HCT116 (cell line): ENCODE measurements around the gene REEP6. TPM values are rescaled to one million over a fixed set of nuclear protein-coding genes. Genes with fewer than 3 reads are reported as not detected.

Source experiments
- ATAC-seq: fragments of 200-7000 bp; cut with Tn5 transposase; 2 replicates; pipeline ENCODE4 v1.9.1; 2020; ENCODE audit warnings: mild to moderate bottlenecking, moderate library complexity
- BruUV-seq: library from RNA; stranded (reverse); fragments of 400-500 nt; replicated peaks from 2 replicates; lab custom pipeline; 2021; lab: Mats Ljungman, UMichigan
- CTCF ChIA-PET: fragments of 300-600 bp; sonication (Branson Sonifier 250); formaldehyde crosslinking; loops from one replicate; lab custom pipeline; 2021; ENCODE audit warnings: antibody characterized with exemption; lab: Charles Lee
- POLR2A ChIA-PET: fragments of 300-600, 350-600 bp; sonication (Branson Sonifier 250); formaldehyde crosslinking; loops from one replicate; lab custom pipeline; 2021; ENCODE audit warnings: antibody characterized with exemption; lab: Charles Lee
- RAD21 ChIA-PET, 2 experiments: fragments of 300-600 bp; sonication (Branson Sonifier 250); formaldehyde crosslinking; loops; one replicate each; lab custom pipeline; 2023; ENCODE audit warnings: low total read pairs in 2 of 2; ENCODE audit not compliant: uncharacterized antibody in 2 of 2, unreplicated experiment in 2 of 2, low non-redundant PET in 1 of 2; lab: Charles Lee
- DNase-seq: peaks from one replicate; pipeline ENCODE4 v3.0.0-alpha.2; 2010; ENCODE audit warnings: low read depth, low spot score
- H2AFZ ChIP-seq: fragments of 200-600 bp; shearing (Covaris generic), sonication (generic); 2 replicates; pipeline ENCODE4 v1.6.1; 2017; ENCODE audit warnings: low read depth, mixed run types, mixed read lengths, antibody characterized with exemption, low read length; ENCODE audit not compliant: poor library complexity, severe bottlenecking
- H3K27ac ChIP-seq: 2 replicates; pipeline ENCODE4 v1.5.1; 2012; ENCODE audit warnings: low read depth, low read length
- H3K27me3 ChIP-seq: fragments of 200-600 bp; sonication (generic); 2 replicates; pipeline ENCODE4 v1.6.1; 2016; ENCODE audit warnings: mixed run types, low read length, mixed read lengths; ENCODE audit not compliant: insufficient read depth
- H3K36me3 ChIP-seq, 2 experiments: fragments of 200-500 bp in 1 of 2; fragments of 200-600 bp in 1 of 2; sonication (Bioruptor generic) in 1 of 2; sonication (generic) in 1 of 2; 2 replicates each; pipeline versions ENCODE4 v1.5.1 to v1.6.1; 2014 to 2016; ENCODE audit warnings: low read length in 2 of 2, inconsistent platforms in 1 of 2, mixed read lengths in 1 of 2, mixed run types in 1 of 2; ENCODE audit not compliant: insufficient read depth in 2 of 2, control insufficient read depth in 1 of 2
- H3K4me1 ChIP-seq, 2 experiments: fragments of 200-600 bp in 1 of 2; sonication (generic) in 1 of 2; 2 replicates each; pipeline versions ENCODE4 v1.5.1 to v1.6.1; 2012 to 2017; ENCODE audit warnings: low read length in 2 of 2, inconsistent platforms in 1 of 2, mild to moderate bottlenecking in 1 of 2, mixed read lengths in 1 of 2, mixed run types in 1 of 2, moderate library complexity in 1 of 2; ENCODE audit not compliant: insufficient read depth in 2 of 2, control insufficient read depth in 1 of 2
- H3K4me2 ChIP-seq: fragments of 200-600 bp; sonication (generic); 2 replicates; pipeline ENCODE4 v1.6.1; 2017; ENCODE audit warnings: mixed run types, low read length, mixed read lengths
- H3K4me3 ChIP-seq, 2 experiments: fragments of 200-600 bp in 1 of 2; sonication (generic) in 1 of 2; replicated peaks in 1 of 2; 2 replicates each; pipeline ENCODE4 v1.5.1; 2011 to 2016; ENCODE audit warnings: low read length in 2 of 2, control low read depth in 1 of 2, low read depth in 1 of 2, mild to moderate bottlenecking in 1 of 2, mixed read lengths in 1 of 2, mixed run types in 1 of 2
- H3K79me2 ChIP-seq: fragments of 200-600 bp; sonication (generic); 2 replicates; pipeline ENCODE4 v1.6.1; 2017; ENCODE audit warnings: mild to moderate bottlenecking, mixed run types, low read length, moderate library complexity, mixed read lengths; ENCODE audit not compliant: insufficient read depth
- H3K9ac ChIP-seq: fragments of 200-600 bp; sonication (generic); 2 replicates; pipeline ENCODE4 v1.6.1; 2016; ENCODE audit warnings: low read length, mixed read lengths
- H3K9me2 ChIP-seq: fragments of 200-600 bp; sonication (generic), shearing (Covaris generic); 2 replicates; pipeline ENCODE4 v1.6.1; 2017; ENCODE audit warnings: mixed run types, mild to moderate bottlenecking, moderate library complexity; ENCODE audit not compliant: insufficient read depth
- H3K9me3 ChIP-seq, 2 experiments: fragments of 200-500 bp in 1 of 2; fragments of 200-600 bp in 1 of 2; sonication (Bioruptor generic) in 1 of 2; sonication (generic) in 1 of 2; 2 replicates each; pipeline ENCODE4 v1.6.1; 2014 to 2017; ENCODE audit warnings: low read length in 2 of 2, mixed read lengths in 2 of 2, inconsistent platforms in 1 of 2, low read depth in 1 of 2, mild to moderate bottlenecking in 1 of 2, mixed run types in 1 of 2, moderate library complexity in 1 of 2; ENCODE audit not compliant: control insufficient read depth in 1 of 2, insufficient read depth in 1 of 2
- H4K20me1 ChIP-seq: fragments of 200-600 bp; sonication (generic), shearing (Covaris generic); 2 replicates; pipeline ENCODE4 v1.6.1; 2017; ENCODE audit warnings: mixed run types, mild to moderate bottlenecking, moderate library complexity; ENCODE audit not compliant: insufficient read depth
- CBX3 ChIP-seq: IDR thresholded peaks from 2 replicates; pipeline ENCODE4 v1.6.1; 2012; ENCODE audit warnings: low read depth
- CTCF ChIP-seq, 3 experiments: fragments of 200-600 bp in 1 of 3; sonication (generic) in 1 of 3; IDR thresholded peaks in 2 of 3; conservative IDR thresholded peaks in 1 of 3; 2 replicates each; pipeline ENCODE4 v1.5.1; 2012 to 2017; ENCODE audit warnings: low read depth in 2 of 3, low read length in 2 of 3, antibody characterized with exemption in 1 of 3, borderline replicate concordance in 1 of 3, control low read depth in 1 of 3, mild to moderate bottlenecking in 1 of 3, mixed read lengths in 1 of 3, mixed run types in 1 of 3, moderate library complexity in 1 of 3; ENCODE audit not compliant: insufficient read depth in 1 of 3
- ELF1 ChIP-seq: IDR thresholded peaks from 2 replicates; pipeline ENCODE4 v1.6.1; 2012; ENCODE audit warnings: low read depth, borderline replicate concordance
- EZH2 ChIP-seq: fragments of 200-600 bp; sonication (generic); IDR thresholded peaks from 2 replicates; pipeline ENCODE4 v1.6.1; 2017; ENCODE audit warnings: antibody characterized with exemption, mixed run types
- EZH2phosphoT487 ChIP-seq: fragments of 200-600 bp; IDR thresholded peaks from 2 replicates; pipeline ENCODE4 v1.6.1; 2018; ENCODE audit warnings: antibody characterized with exemption, borderline replicate concordance
- JUND ChIP-seq: IDR thresholded peaks from 2 replicates; pipeline ENCODE4 v1.6.1; 2012
- MAX ChIP-seq: IDR thresholded peaks from 2 replicates; pipeline ENCODE4 v1.6.1; 2012
- POLR2A ChIP-seq: IDR thresholded peaks from 2 replicates; pipeline ENCODE4 v1.7.0; 2011; ENCODE audit warnings: borderline replicate concordance; ENCODE audit not compliant: insufficient read depth, insufficient read length; ENCODE audit errors: extremely low read depth
- SIN3A ChIP-seq: IDR thresholded peaks from 2 replicates; pipeline ENCODE4 v1.6.1; 2012; ENCODE audit warnings: low read depth
- SP1 ChIP-seq: IDR thresholded peaks from 2 replicates; pipeline ENCODE4 v1.6.1; 2012; ENCODE audit warnings: low read depth
- YY1 ChIP-seq: IDR thresholded peaks from 2 replicates; pipeline ENCODE4 v1.6.1; 2011; ENCODE audit warnings: low read length, low read depth, moderate library complexity, mild to moderate bottlenecking; ENCODE audit not compliant: insufficient replicate concordance; ENCODE audit errors: extremely low read depth
- ZBTB33 ChIP-seq: IDR thresholded peaks from 2 replicates; pipeline ENCODE4 v1.6.1; 2011; ENCODE audit warnings: mild to moderate bottlenecking, low read length, moderate library complexity; ENCODE audit not compliant: insufficient replicate concordance; ENCODE audit errors: extremely low read depth
- ZFX ChIP-seq: fragments of 450-650 bp; IDR thresholded peaks from 2 replicates; pipeline ENCODE4 v1.6.1; 2017
- intact Hi-C: fragments of 100-400 bp; cut with micrococcal nuclease; formaldehyde crosslinking; loops from 2 replicates; pipeline ENCODE4 v1.10.0; 2022
- total RNA-seq: library from RNA; stranded (reverse); gene quantifications from one replicate; pipeline ENCODE4 v1.2.1, GENCODE V29; 2021; ENCODE audit not compliant: unreplicated experiment
- TF ChIP-seq, protein P1 (sequence below): IDR thresholded peaks from 2 replicates; pipeline ENCODE4 v1.6.1; 2012
- TF ChIP-seq, protein P2 (sequence below): IDR thresholded peaks from 2 replicates; pipeline ENCODE4 v1.6.1; 2012; ENCODE audit warnings: low read depth

The REEP6 gene
- total RNA-seq, 1 experiment from 2014 or later, result 53.9 TPM

DNA sequence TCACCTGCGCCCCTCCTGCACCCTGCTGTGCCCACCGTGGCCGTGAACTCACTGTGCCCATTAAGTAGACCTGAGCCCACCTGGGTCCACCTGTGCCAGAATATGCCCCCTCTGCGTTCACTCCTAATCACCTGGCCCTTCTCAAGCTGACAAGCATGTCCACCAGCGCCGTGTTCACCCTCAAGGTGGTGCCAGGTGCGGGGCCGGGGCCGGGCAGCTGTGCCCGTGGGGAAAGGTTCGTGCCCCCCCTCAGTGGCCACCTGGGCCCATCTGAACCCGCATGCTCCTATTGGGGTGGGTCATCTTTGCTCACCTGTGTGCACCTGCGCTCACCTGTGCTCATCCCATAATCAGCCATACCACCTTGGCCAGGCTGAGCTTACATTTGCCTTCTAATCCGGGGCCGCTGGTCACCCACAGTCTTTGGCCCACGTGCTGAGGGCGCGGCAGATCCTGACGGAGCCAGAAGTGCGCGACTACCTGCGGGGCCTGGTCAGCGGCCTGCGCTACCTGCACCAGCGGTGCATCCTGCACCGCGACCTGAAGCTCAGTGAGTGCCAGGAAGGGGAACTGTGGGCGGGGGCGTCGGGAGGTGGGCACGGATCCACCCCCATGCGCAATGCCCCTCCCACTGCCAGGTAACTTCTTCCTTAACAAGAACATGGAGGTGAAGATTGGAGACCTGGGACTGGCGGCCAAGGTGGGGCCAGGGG is 35.2 kb downstream of the REEP6 start (continued):
- no peak for TF ChIP-seq EZH2
- TF ChIP-seq, protein P1, sequence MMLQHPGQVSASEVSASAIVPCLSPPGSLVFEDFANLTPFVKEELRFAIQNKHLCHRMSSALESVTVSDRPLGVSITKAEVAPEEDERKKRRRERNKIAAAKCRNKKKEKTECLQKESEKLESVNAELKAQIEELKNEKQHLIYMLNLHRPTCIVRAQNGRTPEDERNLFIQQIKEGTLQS, result no peak
- no peak for TF ChIP-seq SP1
- no peak for TF ChIP-seq ZFX
- TF ChIP-seq MAX, result no peak

GRCh38 chr19:1526979-1527649 is 36.1 kb downstream of the REEP6 start:
- CTCF ChIA-PET, result no interaction called here
- H4K20me1 ChIP-seq, result no peaks in the 10 kb centered on the region
- 0 out of 2 replicates have a peak, but pooled peaks have one; percentile 27 for ATAC-seq
- TF ChIP-seq CBX3 (no peak), ELF1 (no peak), ZFX (no peak), POLR2A (no peak), SIN3A (no peak), ZBTB33 (no peak), CTCF (IDR thresholded peaks at IDR 0.05 in 2 of 3, conservative IDR thresholded peaks at IDR 0.05 in 1 of 3; ENCODE audit: borderline replicate concordance in 1 of 3, insufficient read depth in 1 of 3, low read depth in 2 of 3, low read length in 2 of 3) (no peak), YY1 (no peak), MAX (no peak), EZH2phosphoT487 (no peak), JUND (no peak)
- TF ChIP-seq, protein P2, sequence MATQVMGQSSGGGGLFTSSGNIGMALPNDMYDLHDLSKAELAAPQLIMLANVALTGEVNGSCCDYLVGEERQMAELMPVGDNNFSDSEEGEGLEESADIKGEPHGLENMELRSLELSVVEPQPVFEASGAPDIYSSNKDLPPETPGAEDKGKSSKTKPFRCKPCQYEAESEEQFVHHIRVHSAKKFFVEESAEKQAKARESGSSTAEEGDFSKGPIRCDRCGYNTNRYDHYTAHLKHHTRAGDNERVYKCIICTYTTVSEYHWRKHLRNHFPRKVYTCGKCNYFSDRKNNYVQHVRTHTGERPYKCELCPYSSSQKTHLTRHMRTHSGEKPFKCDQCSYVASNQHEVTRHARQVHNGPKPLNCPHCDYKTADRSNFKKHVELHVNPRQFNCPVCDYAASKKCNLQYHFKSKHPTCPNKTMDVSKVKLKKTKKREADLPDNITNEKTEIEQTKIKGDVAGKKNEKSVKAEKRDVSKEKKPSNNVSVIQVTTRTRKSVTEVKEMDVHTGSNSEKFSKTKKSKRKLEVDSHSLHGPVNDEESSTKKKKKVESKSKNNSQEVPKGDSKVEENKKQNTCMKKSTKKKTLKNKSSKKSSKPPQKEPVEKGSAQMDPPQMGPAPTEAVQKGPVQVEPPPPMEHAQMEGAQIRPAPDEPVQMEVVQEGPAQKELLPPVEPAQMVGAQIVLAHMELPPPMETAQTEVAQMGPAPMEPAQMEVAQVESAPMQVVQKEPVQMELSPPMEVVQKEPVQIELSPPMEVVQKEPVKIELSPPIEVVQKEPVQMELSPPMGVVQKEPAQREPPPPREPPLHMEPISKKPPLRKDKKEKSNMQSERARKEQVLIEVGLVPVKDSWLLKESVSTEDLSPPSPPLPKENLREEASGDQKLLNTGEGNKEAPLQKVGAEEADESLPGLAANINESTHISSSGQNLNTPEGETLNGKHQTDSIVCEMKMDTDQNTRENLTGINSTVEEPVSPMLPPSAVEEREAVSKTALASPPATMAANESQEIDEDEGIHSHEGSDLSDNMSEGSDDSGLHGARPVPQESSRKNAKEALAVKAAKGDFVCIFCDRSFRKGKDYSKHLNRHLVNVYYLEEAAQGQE, result no peak

More at GRCh38 chr19:1526979-1527649, 36.1 kb downstream of the REEP6 start:
- Histone ChIP-seq H3K9ac (no peak overlapping the region), H3K27me3 (no peaks in the 10 kb centered on the region), H3K36me3 (no peaks in the 10 kb centered on the region), H3K4me1 (no peaks in the 10 kb centered on the region), H3K27ac (no peak overlapping the region), H2AFZ (no peak overlapping the region), H3K4me2 (no peak overlapping the region), H3K79me2 (no peaks in the 10 kb centered on the region), H3K9me2 (no peaks in the 10 kb centered on the region), H3K4me3 (no peak overlapping the region), H3K9me3 (no peaks in the 10 kb centered on the region)
- POLR2A ChIA-PET, result no interaction called here
- intact Hi-C loops, result no loop called here
- DNase-seq, result no peak
- RAD21 ChIA-PET, result no interaction called here
- BruUV-seq, result no TSS peak
